Right lobe of liver (tissue), 4 donors: ENCODE measurements around the gene OR2F2.

Experiments used
- POLR2A ChIP-seq: fragments of 450-650 bp; IDR thresholded peaks from one replicate; pipeline ENCODE4 v1.6.1; 2017; ENCODE audit warnings: antibody characterized with exemption, mild to moderate bottlenecking
- TF ChIP-seq, protein P1 (sequence below), 4 donors: fragments of 200-600 bp in 3 of 4; fragments of 450-650 bp in 1 of 4; IDR thresholded peaks; one replicate each; pipeline versions ENCODE4 v1.5.1 to v1.8.0; 2016 to 2022; ENCODE audit warnings: antibody characterized with exemption in 4 of 4, mild to moderate bottlenecking in 2 of 4
- donor health status: DM: no; HTN: no; CAD: no.
- donor health status: DM: no; HTN: no; CAD: no.
- donor health status: DM: no; HTN: yes; CAD: no.

DNA sequence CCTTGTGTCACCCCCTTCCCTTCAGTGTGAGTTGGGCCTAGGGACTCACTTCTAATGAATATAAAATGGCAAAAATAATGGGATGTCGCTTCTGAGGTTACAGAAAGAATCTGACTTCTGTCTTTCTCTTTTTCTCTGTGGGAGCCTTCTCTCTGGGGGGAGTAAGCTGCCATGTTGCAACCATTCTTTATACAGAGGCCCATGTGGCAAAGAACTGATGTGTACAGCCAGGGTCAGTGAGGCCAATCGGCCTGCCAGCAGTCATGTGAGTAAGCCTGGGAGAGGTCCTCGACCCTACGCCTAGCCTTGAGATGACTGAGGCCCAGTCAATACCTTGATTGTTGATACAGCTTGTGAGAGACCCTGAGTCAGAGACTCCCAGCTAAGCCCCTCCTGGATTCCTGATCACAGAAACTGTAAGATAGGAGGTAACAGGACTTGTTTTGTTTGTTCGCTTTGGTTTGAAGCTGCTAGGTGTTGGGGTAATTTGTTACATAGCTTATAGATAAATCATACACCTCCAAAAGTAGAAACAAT lies 34.7 kb upstream of the OR2F2 start:
- TF ChIP-seq, protein P1, sequence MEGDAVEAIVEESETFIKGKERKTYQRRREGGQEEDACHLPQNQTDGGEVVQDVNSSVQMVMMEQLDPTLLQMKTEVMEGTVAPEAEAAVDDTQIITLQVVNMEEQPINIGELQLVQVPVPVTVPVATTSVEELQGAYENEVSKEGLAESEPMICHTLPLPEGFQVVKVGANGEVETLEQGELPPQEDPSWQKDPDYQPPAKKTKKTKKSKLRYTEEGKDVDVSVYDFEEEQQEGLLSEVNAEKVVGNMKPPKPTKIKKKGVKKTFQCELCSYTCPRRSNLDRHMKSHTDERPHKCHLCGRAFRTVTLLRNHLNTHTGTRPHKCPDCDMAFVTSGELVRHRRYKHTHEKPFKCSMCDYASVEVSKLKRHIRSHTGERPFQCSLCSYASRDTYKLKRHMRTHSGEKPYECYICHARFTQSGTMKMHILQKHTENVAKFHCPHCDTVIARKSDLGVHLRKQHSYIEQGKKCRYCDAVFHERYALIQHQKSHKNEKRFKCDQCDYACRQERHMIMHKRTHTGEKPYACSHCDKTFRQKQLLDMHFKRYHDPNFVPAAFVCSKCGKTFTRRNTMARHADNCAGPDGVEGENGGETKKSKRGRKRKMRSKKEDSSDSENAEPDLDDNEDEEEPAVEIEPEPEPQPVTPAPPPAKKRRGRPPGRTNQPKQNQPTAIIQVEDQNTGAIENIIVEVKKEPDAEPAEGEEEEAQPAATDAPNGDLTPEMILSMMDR (IDR thresholded peaks at IDR 0.05): no peak
- TF ChIP-seq POLR2A: no peak
